AG09309 (cell line): ENCODE results near the gene DLST.

ENCODE experiments used
- DNase-seq: peaks from one replicate; pipeline ENCODE4 v3.0.0-alpha.2; 2010; ENCODE audit warnings: low read depth
- H3K4me3 ChIP-seq: 2 replicates; pipeline ENCODE4 v1.5.1; 2011; ENCODE audit warnings: mild to moderate bottlenecking, low read depth, low read length, moderate library complexity; ENCODE audit not compliant: control insufficient read depth
- CTCF ChIP-seq: IDR thresholded peaks from 2 replicates; pipeline ENCODE4 v1.5.1; 2011; ENCODE audit warnings: mild to moderate bottlenecking, low read depth, low read length, inconsistent platforms; ENCODE audit not compliant: insufficient read depth, control insufficient read depth; ENCODE audit errors: missing control alignments

DLST gene

DNA sequence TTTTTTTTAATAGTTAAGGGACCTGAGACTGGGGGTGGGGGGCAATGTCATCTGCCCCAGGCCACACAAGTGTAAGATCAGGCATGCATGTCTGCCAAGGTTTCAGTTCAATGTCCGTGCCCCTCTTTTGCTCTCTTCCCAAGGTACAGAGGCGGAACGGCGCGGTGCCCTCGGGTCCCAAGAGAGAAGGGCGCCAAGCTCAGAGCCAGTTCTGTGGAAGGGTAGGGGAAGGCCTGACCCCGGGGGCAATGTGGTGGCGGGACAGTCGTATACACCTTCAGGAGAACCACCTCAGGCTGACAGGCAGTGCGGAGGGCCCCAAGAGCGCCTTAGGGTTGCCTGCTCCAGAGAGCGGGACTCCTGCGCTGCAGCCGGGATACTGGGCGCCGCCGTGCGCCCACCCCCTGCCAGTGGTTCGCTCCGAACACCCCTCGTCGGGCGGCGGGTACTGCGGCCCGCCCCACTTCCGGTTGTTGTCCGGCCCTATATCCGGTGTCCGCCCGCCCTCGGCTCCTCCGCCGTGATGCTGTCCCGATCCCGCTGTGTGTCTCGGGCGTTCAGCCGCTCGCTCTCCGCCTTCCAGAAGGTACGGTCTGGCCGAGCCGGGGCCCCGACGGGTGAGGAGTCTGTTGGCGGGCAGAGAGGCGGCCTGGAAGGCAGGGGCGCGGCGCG, at the start of gene DLST:
Gene DLST (plus strand): TSS at position 486 of the 672 bp plus-strand sequence. CDS start 38 bp downstream, at position 524.
- peak within 1 kb of the TSS; percentile 62 for H3K4me3 ChIP-seq
- TF ChIP-seq CTCF, result no peak
- DNase-seq, result no peak

- H3K4me3 ChIP-seq, result no peak overlapping the region
- TF ChIP-seq CTCF, result no peak
- DNase-seq, result no peak
These were observed 48.9 kb upstream of the DLST start for GRCh38 chr14:74832849-74833248.

- H3K4me3 ChIP-seq, result no peak overlapping the region
- TF ChIP-seq CTCF, result no peak
- no peak for DNase-seq
These were observed 46.9 kb upstream of the DLST start for GRCh38 chr14:74834692-74835392.

- DNase-seq, result no peak
- TF ChIP-seq CTCF, result no peak
- no peak overlapping the region for H3K4me3 ChIP-seq
These were observed 46.0 kb upstream of the DLST start for GRCh38 chr14:74835645-74836250.

DNA sequence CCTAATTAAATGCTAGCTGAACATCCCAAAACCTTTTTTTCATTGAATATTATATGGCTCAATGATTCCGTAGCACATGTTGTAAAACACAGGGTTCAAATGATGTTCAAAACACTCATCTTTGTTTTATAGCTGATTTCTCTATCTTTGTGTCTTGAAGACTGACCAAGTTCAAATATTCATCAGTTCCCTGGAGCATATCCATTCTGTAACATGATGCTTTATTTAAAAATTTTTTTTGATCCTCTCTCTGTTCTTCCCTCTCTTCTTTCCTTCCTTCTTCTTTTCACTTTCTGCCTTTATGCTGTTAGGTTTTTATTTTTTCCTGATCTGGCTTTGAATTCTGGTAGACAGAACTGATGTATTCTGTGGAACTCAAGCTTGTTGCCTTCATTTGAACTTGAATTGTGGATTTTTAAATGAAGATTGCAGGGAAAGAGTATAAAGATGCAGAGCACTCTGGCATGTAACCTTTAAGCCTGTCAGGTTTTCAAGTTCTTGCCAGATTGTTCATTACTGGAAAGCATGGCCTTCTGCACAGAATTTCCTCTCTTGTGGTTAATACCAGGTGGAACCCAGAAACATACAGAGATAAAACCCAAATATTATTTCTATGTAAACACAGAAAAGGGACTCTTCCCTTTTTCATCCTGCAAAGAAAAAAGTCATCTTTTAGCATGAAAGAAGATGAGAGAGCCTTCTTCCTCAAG, 45.3 kb upstream of the DLST start:
- no peak overlapping the region for H3K4me3 ChIP-seq
- DNase-seq, result no peak
- no peak for TF ChIP-seq CTCF

DNA sequence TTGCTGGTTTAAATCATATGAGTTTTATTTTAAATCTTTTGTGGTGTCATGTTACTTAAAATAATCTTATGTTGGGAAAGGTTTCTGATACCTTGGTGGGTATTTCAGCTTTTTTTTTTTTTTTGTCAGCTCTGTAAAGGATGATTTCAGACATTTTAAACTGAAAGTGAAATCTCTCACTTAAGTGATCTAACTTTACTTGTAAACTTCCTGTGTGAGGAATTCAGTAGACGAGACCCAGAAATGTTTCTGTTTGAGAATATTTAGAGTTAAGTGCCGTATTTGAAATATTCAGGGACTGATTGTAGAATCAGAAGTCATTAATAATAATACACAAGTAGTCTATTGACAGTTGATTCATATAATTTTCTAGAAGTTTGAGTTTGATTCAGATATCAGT, 43.5 kb upstream of the DLST start:
- DNase-seq, result no peak
- TF ChIP-seq CTCF, result no peak
- H3K4me3 ChIP-seq, result no peak overlapping the region
